ENCODE measurements around the gene COL6A1.

DNA sequence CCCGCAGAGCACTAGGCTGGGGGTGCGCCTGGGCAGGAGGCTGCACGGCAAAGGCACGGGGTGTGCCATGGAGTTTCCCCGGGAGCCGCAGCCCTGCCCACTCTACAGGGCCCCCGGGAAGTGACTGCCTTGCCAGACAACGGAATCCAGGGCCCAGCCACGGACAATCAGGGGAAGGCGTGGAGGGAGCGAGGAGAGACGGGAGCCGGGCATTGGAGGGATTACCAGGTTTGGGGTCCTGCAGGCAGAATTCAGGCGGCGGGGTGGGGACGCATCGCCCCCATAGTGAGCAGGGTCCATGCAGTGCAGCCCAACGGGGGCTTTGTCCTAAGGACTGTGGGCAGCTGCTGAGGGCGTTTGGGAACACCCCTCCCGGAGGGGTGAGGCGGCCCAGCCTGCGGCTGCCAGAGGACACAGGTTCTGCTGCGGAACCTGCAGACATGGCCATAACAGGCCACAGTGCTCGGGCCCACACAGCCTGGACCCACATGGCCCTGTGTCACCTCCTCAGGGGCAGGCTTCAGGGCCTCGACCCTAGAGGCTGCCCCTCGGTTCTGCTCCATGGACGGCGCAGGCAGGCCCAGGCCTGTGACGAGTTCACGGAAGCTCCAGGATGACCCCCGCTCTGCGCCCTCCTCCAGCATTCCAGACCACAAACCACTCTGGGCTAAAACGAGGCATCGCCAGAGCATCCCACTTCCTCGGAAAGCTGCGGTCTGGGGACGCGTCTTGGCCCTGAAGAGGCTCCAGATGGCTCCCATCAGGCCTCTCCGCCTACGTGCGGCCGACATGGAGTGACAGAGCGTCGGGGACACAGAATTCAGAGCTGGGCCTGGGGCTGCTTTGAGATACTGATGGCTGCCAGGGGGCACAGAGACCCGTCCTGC is 54.5 kb downstream of the COL6A1 start:
- no peak for TF ChIP-seq ZNF274 (IDR thresholded peaks at IDR 0.05; ENCODE audit: low read depth, low read length)
- no peak for TF ChIP-seq YY1 (IDR thresholded peaks at IDR 0.05; ENCODE audit: insufficient read depth, insufficient read length)
- no peak for TF ChIP-seq SUZ12 (IDR thresholded peaks at IDR 0.05; ENCODE audit: extremely low read depth, insufficient read depth, insufficient read length)
